IPS-NIHi7 (cell line): Measurements from ENCODE around the gene DSTYK.
"Not testable (repeated sequence)": the region's sequence is repeated elsewhere in the genome, so short reads cannot be mapped to it uniquely, and the experiment has no call there.

ENCODE experiments used
- DNase-seq: peaks from one replicate; pipeline ENCODE4 v3.0.0; 2012; ENCODE audit warnings: mixed read lengths; ENCODE audit errors: extremely low spot score

Gene DSTYK

DNA sequence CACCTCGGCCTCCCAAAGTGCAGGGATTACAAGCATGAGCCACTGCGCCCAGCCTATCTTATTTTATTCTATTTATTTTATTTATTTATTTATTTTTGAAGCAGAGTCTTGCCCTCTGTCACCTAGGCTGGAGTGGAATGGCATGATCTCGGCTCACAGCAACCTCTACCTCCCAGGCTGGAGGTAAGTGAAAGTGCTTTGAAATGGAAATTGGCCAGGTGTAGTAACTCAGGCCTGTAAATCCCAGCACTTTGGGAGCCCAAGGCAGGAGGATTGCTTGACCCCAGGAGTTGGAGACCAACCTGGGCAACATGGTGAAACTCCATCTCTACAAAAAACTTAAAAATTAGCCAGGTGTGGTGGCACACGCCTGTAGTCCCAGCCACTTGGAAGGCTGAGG is 5.1 kb upstream of the DSTYK start:
- DNase-seq: no peak

DNA sequence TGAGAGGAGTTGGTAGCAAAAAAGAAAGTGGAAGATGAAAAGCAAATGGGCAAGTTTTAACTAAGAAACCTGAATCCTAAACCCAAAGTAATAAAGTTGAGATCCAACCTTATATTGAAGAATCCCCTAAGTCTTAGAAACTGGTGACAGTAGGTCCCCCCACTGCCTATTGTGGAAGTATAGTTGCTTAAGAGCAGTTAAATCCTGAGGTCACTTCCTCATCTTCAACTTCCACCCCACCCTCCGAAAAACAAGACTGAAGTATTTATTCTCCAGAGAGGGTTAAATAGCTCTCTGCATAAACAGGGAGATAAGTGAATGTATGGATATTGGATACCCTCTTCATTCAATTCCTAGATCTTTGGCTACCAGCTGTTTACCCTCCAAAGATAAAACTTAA is 3.3 kb upstream of the DSTYK start:
- no peak for DNase-seq

- DNase-seq: no peak
These were observed 486 bp upstream of the DSTYK start for GRCh38 chr1:205211839-205212536.

DNA sequence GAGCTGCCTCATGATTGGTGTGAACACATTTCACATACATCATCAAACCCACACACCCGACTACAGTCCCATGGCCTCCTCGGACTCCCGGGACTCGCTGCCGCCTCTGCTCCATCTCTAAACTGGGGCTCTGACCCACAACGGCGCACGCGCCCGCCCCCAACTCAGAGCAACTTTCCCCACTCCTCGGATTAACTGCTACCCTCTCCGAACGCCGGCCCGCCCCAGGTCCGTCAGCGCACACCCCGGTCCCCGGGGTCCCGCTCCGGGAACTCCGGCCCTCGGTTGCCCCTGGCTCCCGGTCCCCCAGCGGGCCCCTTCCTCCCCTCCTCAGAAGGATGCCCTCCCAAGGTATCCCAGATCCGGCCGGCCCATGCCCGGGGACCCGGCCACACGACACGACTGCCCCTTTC is 740 bp downstream of the DSTYK start:
- DNase-seq: peak; percentile 56

DNA sequence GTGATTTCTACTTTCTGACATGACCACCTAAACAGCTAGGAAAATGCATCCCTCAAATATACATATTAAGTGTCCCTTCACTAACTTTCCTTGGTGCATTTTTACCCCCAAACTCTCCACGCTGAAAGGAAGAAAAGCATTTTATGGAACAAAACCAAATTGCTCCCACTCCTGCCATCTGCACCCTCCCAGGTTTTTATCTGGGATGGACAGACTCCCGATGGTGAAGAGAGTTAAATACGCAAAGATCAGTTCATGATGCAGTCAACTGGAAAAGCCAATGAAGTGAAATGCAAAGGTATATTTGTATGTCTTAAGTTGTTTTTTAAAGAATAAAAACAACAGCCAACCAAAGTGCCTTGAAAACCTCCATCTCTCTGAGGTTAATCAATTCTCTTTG is 2.7 kb downstream of the DSTYK start:
- DNase-seq: no peak

DNA sequence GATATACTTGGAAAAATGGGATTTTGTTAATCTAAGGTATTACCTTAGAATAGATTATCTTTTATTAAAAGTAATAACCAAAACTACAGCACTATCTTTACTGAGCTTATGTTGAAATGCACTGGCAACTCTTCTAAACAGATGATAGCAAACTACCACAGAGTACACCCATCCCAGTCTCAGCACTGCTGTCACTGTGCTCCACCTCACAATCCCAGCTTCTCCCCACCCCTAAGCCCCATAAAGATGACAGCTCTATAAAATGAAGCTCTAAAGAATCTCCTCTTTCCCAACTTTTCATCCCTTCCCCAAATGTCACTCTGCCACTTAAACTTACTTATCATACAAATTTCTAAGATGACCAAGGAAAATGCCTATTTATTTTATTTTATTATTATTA is 6.4 kb downstream of the DSTYK start:
- no peak for DNase-seq

GRCh38 chr1:205204552-205204951 is 7.0 kb downstream of the DSTYK start:
- no peak for DNase-seq

DNA sequence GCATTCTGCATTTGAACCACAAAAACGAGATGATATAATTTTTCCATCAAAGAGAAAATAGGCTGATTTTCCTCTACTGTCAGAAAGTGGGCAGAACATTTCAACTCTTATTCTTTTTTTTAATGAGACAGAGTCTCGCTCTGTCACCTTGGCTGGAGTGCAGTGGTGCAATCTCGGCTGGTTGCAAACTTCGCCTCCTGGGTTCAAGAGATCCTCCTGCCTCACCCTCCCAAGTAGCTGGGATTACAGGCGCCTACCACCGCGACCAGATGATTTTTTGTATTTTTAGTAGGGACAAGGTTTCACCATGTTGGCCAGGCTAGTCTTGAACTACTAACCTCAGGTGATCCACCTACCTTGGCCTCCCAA is 11.6 kb downstream of the DSTYK start:
- no peak for DNase-seq

DNA sequence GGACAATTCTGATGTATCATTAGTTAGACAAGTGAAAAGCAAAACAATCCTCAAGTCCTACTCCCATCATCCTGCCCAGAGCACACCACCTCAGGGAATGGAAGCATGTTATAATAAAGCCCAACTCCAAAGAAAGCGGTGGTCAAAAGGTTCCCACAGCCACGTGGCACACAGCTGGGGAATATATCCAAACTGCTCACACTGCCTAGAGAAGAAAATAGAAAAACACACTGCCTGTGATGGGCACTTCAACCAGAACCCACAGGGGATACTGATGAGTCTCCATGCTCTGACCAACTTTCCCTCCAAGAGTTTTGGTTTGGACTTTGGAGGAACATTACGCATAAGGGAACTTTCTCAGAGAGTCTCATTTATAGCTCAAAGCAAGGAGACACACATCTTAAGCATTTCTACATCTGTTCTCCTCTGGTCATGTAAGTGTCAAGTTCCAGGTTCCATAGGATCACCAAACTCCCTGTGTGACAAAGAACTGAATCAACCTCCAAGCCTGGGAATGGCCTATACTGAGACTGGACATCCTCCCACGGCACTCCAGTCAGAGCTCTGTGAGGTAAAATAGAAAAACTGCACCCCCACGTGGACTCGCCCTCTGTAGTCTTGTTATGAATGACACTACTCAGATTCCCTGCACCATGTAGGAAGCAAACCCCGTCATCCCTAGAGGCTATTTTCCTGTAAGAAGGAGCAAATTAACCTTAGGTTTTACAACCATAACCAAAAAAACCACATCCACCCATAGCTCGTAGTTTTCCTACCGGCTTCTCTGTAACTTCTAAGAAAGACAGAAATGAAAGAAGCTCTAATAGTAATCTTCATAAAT is 12.2 kb downstream of the DSTYK start:
- DNase-seq: no peak

GRCh38 chr1:205192287-205192686 is 19.2 kb downstream of the DSTYK start:
- DNase-seq: no peak

DNA sequence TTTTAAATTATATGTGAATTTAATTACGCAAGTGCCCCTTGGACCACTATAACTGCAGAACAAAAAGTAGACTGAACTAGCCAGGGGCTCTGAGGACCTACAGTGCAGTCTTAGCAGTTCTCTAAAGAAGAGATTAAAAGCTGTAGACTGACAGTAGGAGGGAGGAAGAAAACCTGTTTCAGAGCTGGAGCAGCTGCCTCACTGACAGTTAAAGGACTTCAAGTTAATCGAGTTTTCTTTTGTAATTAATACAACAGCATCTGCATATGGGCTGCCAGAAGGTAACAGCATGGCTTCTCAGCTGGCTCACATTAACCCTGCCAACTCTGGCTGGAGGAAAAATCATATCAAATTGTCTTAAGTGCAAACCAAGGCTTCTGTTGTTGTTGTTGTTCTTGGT is 19.9 kb downstream of the DSTYK start:
- peak; percentile 53 for DNase-seq

DNA sequence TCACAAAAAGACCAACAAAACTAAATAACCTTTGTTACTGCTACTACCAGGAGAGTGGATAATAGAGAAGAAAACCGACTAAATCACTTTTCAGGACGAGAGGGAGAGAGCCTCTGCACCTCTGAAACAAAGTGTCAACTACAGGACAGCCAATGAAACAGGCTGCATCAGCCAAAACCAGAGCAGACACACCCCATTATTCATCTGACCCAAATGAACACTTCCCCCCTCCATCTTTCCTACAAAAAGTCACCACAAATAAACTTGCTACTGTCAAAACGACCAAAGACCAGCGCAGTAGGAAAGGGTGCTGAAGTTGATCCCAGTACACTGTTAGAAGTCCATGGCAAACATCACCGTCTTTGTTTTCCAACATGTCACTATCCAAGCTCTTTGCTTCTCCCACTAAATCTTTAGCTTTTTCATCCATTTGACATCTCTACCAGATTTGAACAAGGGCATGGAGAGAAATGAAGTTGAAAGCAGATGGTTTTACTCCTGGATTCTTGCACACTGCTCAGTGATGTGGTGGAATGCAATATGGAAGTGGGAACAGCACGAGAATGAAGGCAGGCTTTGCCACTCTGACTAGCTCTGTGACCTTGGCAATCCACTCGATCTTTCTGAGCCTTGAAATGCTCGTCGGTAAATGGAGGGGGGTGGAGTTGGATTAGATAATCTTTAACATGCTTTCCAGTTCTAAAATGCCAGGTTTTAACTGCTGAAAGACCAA is 20.5 kb downstream of the DSTYK start:
- no peak for DNase-seq

DNA sequence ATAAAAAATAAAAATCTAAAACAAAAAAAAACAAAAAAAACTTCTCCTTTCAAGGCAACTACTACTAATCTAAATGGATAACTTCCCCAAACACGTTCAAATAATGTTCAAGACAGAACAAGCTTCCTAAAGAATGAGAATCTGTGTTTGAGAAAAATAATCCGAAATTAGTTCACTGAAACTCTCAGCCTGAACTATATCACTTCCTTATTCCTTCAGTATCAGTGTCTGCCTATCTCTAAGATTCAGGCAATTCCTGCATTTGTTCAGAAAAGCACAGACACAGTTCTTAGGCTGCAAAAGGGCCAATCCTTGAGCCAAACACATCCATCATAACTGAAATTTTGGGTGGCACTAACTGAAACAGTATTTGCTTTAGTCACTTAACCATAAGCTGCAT is 22.4 kb downstream of the DSTYK start:
- no peak for DNase-seq

GRCh38 chr1:205188596-205188995 is 22.9 kb downstream of the DSTYK start:
- no peak for DNase-seq

GRCh38 chr1:205188098-205188497 is 23.4 kb downstream of the DSTYK start:
- no peak for DNase-seq

- no peak for DNase-seq
These were observed 24.1 kb downstream of the DSTYK start for GRCh38 chr1:205187420-205187819.

DNA sequence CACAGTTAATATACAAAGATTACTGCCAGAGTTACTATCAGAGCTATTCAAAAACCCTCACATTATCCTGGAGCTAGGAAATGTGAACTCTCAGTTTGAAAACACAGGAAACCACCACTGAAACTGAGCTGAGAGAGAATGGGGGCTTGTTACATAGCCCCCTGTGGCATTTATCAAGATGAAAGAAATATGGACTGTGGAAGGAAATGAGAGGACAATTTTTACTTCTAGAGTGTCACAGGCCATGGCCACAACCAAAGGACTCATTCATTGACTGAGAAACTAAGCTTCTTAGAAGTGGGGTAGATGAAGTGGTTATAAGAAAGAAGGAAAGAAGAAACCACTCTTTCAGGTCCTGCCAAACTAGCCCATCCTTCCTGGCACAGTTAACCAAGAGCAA is 25.3 kb downstream of the DSTYK start:
- no peak for DNase-seq

DNA sequence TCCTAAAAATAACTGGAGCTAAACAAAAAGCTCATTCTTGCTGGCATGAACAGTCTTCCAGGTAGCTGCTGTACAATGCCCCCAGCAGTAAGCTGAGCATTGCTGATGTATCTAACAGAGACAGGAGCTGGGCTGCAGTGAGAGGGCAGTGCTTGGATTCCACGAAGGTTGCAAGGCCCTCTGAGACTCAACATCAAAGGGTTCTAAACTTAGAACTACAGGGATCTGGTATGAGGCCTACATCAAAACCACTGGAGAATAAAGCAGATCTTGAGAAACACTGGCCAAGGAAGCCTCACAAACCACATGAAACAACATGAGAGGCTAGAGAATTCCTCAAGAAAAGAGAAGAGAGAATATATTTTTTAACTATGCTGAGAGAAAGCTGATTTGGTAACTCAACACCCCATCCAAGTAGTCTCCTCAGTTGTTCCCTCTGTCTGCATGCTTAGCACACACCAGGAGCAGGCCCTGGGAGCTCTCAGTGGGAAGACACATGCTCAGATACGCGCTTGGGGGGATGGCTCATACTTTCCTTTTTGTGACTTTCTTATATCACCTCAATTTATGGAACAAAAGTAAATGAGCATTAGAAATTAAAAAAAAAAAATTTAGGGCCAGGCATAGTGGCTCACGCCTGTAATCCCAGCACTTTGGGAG is 27.7 kb downstream of the DSTYK start:
- no peak for DNase-seq

DNA sequence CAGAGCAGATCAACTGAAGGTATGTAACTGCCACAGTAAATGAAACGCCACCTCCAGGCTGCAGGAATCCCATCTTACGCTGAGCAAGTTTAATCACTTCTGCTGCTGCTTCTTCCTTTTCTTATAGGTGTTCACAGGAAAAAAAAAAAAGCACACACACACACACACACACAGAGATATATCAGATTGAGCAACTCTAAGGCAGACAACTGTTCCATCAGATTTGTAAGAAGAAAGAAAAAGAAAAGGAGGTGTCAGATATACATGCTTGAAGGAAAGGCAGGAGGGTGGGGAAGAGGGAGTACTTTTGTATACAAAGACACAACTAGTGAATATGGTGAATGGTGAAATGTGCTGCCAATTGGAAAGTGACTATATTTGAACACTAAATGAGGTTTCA is 28.6 kb downstream of the DSTYK start:
- no peak for DNase-seq

- not testable (repeated sequence) for DNase-seq
These were observed 31.2 kb downstream of the DSTYK start for GRCh38 chr1:205180331-205180730.

DNA sequence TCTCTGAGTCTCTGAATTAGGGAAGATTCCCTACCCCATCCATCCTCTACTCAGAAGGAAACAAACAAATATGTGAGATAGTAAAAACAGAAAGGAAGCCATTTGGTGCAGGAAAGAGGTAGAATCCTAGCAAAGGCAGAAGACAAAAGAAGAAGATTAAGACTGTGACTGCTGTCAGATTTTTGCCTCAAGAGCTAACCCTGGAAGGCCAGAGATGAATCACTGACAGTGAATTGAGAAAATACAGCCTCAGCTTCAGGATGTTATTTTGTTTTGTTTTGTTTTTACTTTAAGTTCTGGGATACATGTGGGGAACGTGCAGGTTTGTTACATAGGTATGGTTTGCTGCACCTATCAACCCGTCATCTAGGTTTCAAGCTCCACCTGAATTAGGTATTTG is 31.7 kb downstream of the DSTYK start:
- no peak for DNase-seq

- DNase-seq: no peak
These were observed 38.7 kb downstream of the DSTYK start for GRCh38 chr1:205172729-205173366.
